Activated CD8-positive, alpha-beta memory T cell treated with anti-CD3 and anti-CD28 coated beads, Interleukin-2, amount 50 U/mL, for 4 hours (primary cell): ENCODE data around the gene GAB1.
"Not testable (repeated sequence)": the region's sequence is repeated elsewhere in the genome, so short reads cannot be mapped to it uniquely, and the experiment has no call there.

ENCODE experiments used
- DNase-seq: peaks from one replicate; pipeline ENCODE4 v3.0.0-alpha.2; 2020

Gene GAB1

DNA sequence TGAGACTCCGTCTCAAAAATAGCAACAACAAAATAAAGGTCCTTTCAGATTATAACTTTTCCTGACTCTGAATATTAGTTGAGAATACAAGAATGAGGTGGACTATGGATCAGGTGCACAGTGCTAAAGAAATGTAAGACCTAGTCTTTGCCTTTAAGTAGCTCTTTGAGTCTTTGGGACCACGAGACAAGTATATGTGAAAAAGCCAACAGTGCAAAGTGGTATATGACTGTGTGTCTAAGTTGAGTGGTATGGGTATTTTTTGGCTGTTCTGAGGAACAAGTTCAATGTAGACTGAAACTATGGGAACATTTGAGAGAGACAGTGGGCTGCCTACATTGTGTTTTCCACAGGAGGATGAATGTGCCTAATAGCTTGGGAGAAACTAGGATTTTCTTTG, 2.8 kb downstream of the GAB1 start:
- no peak for DNase-seq

- DNase-seq = no peak
Observed at GRCh38 chr4:143341186-143341755, 4.6 kb downstream of the GAB1 start.

GRCh38 chr4:143343276-143343831, 6.7 kb downstream of the GAB1 start:
- DNase-seq = no peak

DNA sequence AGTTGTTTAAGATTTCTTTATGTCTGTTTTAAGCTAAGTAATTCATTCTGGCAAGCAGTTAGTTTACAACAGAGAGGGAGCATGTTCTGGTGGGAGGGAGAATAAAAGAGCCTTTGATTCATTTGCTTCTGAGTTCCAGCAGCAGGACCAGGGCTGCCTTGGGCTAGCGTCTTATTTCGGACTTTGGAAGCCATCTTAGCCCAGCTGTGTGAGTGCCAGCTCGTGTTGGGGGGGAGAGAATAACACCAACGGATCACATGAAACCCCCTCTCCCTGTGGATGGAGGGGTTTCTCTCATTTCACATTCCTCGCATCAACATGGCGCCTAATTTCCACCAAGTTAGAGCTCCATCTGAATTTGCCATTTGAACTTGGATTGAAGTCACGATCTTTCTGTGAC, 7.4 kb downstream of the GAB1 start:
- DNase-seq = no peak

GRCh38 chr4:143344774-143345173, 8.1 kb downstream of the GAB1 start:
- no peak for DNase-seq

GRCh38 chr4:143345356-143345755, 8.7 kb downstream of the GAB1 start:
- DNase-seq = no peak

- no peak for DNase-seq
Observed at GRCh38 chr4:143346206-143346605, 9.5 kb downstream of the GAB1 start.

- DNase-seq = no peak
Observed at GRCh38 chr4:143347484-143348111, 10.9 kb downstream of the GAB1 start.

DNA sequence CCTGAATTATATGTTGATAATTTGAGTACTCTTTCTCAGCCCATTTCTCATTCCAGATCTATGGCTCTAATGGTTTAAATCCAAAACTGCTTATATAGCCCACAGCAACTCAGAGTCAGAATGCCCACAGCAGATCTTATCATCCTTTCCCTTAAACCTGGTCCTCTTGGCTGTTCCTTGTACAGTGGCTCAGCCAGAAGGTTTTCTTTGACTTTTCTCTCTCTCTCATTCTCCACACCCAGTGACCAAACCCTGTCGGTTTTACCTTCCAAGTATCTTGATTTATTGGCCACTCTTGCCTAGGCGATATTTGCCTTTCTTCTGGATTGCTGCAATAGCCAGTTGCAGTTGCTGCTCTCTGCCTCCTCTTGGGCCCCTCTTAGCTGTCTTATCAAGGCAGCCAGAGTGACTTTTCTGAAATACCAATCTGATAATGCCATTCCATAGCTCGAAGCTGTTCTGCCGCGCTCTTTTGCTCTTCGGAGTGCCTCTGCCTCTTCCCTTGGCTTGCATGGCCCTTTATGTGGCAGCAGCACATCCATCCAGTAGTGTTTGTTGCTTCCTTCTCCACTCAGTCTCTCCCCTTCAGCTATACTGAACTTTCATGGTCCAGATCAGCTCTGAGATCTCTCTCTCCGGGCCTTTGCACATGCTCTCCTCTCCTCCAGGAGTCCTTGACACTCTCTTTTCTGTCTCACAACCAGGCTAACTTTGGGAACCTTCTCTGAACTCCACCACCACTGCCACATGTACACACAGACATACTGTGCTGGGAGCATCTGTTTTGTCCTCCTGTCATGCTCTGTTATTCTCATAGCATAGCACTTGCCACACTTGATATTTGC, 11.8 kb downstream of the GAB1 start:
- DNase-seq = no peak

DNA sequence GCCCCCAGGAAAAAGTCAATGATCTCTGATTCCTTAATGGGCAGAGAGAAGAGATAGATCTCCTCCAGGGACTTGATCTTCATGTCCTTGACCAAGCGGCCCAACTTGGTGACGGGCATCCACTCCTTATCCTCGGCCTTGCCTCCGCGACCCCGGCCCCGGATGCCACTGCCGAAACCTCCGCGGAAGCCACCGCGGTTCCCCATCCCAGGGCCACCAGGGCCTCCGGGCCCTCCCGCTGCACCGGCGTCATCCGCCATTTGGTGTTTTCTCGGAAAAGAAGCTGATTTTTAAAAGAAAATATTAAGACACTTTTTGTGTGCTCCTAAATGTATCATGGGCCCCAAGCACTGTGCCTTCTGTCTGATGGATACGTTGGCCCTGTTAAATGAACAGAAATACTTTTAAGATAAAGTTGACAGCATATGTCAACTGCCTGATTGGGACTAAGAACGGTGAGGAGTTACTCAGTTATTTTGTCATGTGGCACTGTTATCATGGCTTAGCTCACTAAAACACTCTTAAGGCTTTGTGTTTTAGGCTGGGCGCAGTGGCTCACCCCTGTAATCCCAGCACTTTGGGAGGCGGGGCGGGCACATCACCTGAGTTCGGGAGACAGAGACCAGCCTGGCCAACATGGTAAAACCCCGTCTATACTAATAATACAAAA, 13.3 kb downstream of the GAB1 start:
- not testable (repeated sequence) for DNase-seq

DNA sequence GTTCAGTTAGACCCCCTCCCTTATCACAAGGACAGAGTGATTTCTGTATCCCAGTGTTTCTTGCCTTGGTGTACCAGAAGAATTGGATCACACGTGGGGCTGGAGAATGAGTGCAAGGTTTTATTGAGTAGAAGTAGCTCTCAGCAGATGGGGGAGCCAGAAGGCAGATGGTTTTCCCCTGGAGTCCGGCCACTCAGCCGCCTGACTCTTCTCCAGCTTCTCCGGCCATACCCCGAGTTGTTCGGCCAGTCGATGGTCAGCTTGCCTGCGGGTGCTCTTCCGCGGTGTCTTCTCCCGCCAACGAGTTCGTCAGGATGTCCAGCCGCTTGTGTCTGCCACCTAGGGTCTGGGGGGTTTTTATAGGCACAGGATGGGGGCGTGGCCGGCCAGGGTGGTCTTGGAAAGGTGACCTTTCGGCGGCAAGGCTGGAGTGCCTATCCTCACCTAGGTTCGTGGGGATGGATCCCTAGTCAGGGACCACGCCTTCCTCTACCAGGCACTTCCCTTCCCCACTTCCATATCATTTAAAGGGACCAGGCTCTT, 14.5 kb downstream of the GAB1 start:
- DNase-seq = no peak

- DNase-seq = no peak
Observed at GRCh38 chr4:143351774-143352451, 15.2 kb downstream of the GAB1 start.

- no peak for DNase-seq
Observed at GRCh38 chr4:143352720-143353119, 16.0 kb downstream of the GAB1 start.

DNA sequence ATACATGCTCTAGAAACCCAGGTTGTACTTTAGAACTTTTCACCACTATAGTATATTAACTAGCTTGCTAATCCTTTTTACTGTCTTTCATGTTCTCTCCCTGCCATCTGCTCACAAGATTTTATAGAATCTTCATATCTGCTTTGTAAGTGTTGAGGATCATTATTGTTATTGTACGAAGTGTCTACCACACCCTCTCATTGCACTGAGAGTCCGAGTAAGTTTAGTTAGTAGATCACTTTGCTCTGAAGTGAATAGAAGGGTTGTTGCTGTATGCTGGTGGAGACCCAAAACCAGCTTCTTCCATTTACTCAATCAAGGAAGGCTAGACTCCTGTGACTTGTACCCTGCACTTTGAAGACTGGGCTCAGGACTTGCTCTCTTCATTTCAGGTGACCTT, 17.1 kb downstream of the GAB1 start:
- DNase-seq = no peak

DNA sequence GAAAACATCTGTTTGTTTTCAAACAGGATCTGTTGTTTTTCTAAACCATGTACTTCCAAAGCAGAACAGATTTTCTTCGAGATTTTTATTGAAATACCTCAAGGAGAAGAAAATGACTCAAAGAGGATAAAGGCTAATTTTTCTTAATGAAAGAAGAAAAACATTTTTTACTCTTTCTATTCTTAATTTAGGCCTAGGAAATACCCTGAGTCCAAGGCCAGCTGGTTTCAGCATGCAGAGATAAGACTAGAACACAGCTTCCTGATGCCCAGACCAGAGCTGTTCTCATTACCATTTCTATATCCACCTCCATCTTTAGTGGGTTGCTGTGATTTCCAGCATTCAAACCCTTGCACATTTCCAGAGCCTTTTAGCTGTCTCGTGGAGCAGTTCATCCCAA, 18.3 kb downstream of the GAB1 start:
- no peak for DNase-seq

- no peak for DNase-seq
Observed at GRCh38 chr4:143355540-143356217, 19.0 kb downstream of the GAB1 start.

- no peak for DNase-seq
Observed at GRCh38 chr4:143356493-143356892, 19.8 kb downstream of the GAB1 start.

DNA sequence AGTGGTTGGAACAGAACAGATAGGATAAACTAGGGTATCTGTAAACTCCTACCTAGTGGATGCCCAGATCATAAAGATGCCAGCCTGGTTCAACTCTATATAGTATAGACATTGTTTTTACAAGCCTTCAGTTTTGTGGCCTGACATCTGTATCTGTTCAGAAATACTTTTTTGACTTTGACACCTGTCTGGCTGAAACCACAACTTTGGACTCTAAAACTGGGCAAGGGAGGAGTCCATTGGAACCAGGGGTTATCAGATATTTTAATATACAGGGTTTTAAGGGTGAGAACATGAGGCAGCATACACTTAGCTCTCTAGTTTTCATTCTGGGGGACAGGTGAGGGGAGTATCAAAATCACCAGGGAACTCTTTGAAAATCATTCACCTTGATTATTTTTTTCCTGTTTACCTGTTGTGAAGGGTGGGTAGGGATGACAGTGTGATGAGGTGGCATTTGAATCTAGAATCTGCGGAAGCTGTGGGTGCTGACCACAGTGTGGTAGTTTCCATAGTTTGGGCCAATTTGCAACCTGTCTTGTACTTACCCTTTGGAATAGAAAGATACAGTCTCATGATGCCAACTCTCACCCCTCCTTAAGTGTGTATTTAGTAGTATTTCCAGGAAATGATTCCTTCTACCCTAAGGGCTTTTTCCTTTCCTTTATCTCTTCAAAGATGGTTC, 20.6 kb downstream of the GAB1 start:
- DNase-seq = no peak

- DNase-seq = no peak
Observed at GRCh38 chr4:143358419-143358818, 21.7 kb downstream of the GAB1 start.

GRCh38 chr4:143358923-143359643, 22.4 kb downstream of the GAB1 start:
- DNase-seq = no peak
